Liver (tissue), 9 donors: ENCODE data around the gene PDZD8. TPM values are rescaled to one million over a fixed set of nuclear protein-coding genes. Genes with fewer than 3 reads are reported as not detected.

Experiments
- DNase-seq: peaks from one replicate; pipeline ENCODE4 v3.0.0-alpha.2; 2017; ENCODE audit warnings: low spot score
- H3K27ac ChIP-seq, 2 donors: one replicate each; pipeline ENCODE4 v1.7.0; 2013; ENCODE audit warnings: inconsistent platforms in 2 of 2, low read length in 2 of 2, control low read depth in 1 of 2, low read depth in 1 of 2, mild to moderate bottlenecking in 1 of 2
- H3K27me3 ChIP-seq, 4 donors: one replicate each; pipeline versions ENCODE4 v1.6.1 to v1.7.0; 2013; ENCODE audit warnings: low read length in 3 of 4, inconsistent platforms in 1 of 4, mild to moderate bottlenecking in 1 of 4, moderate library complexity in 1 of 4; ENCODE audit not compliant: control insufficient read depth in 4 of 4, insufficient read depth in 4 of 4
- H3K36me3 ChIP-seq, 4 donors: one replicate each; pipeline versions ENCODE4 v1.6.1 to v1.7.0; 2013; ENCODE audit warnings: low read length in 3 of 4, mild to moderate bottlenecking in 3 of 4, low read depth in 1 of 4, moderate library complexity in 1 of 4; ENCODE audit not compliant: control insufficient read depth in 4 of 4, insufficient read depth in 3 of 4
- H3K4me1 ChIP-seq, 4 donors: one replicate each; pipeline versions ENCODE4 v1.6.1 to v1.7.0; 2013; ENCODE audit warnings: low read length in 3 of 4, mild to moderate bottlenecking in 3 of 4, moderate library complexity in 1 of 4; ENCODE audit not compliant: control insufficient read depth in 4 of 4, insufficient read depth in 4 of 4
- H3K4me3 ChIP-seq, 3 donors: one replicate each; pipeline versions ENCODE4 v1.6.1 to v1.7.0; 2013; ENCODE audit warnings: low read length in 3 of 3, control low read depth in 1 of 3, low read depth in 1 of 3, mild to moderate bottlenecking in 1 of 3
- H3K9ac ChIP-seq, 2 donors: one replicate each; pipeline ENCODE4 v1.7.0; 2013; ENCODE audit warnings: low read length in 2 of 2, mild to moderate bottlenecking in 2 of 2, moderate library complexity in 2 of 2, control low read depth in 1 of 2, low read depth in 1 of 2
- H3K9me3 ChIP-seq, 4 donors: one replicate each; pipeline versions ENCODE4 v1.6.1 to v1.7.0; 2013; ENCODE audit warnings: low read length in 3 of 4; ENCODE audit not compliant: control insufficient read depth in 4 of 4
- ATF3 ChIP-seq: IDR thresholded peaks from 2 replicates; pipeline ENCODE4 v1.6.1; 2016; ENCODE audit warnings: antibody characterized with exemption
- CTCF ChIP-seq: fragments of 150-350 bp; IDR thresholded peaks from 2 replicates; pipeline ENCODE4 v1.5.1; 2017; ENCODE audit warnings: improper control_type of control experiment, low read depth, low read length; ENCODE audit not compliant: missing input control
- EGR1 ChIP-seq, 2 donors: IDR thresholded peaks; 2 replicates each; pipeline ENCODE4 v1.6.1; 2016 to 2018; ENCODE audit warnings: antibody characterized with exemption in 2 of 2, low read depth in 2 of 2
- FOXA1 ChIP-seq: IDR thresholded peaks from 2 replicates; pipeline ENCODE4 v1.6.1; 2016; ENCODE audit warnings: antibody characterized with exemption
- HNF4A ChIP-seq, 2 donors: conservative IDR thresholded peaks; 2 replicates each; pipeline ENCODE4 v1.6.1; 2016; ENCODE audit warnings: antibody characterized with exemption in 2 of 2, mild to moderate bottlenecking in 2 of 2
- HNF4G ChIP-seq: IDR thresholded peaks from 2 replicates; pipeline ENCODE4 v1.6.1; 2016; ENCODE audit warnings: antibody characterized with exemption
- JUND ChIP-seq, 2 donors: IDR thresholded peaks; 2 replicates each; pipeline ENCODE4 v1.6.1; 2016; ENCODE audit warnings: antibody characterized with exemption in 2 of 2
- MAX ChIP-seq: IDR thresholded peaks from 2 replicates; pipeline ENCODE4 v1.6.1; 2016; ENCODE audit warnings: antibody characterized with exemption
- NR2F2 ChIP-seq: IDR thresholded peaks from 2 replicates; pipeline ENCODE4 v1.6.1; 2016; ENCODE audit warnings: antibody characterized with exemption
- REST ChIP-seq: IDR thresholded peaks from 2 replicates; pipeline ENCODE4 v1.6.1; 2016; ENCODE audit warnings: antibody characterized with exemption, mild to moderate bottlenecking
- RXRA ChIP-seq, 2 donors: IDR thresholded peaks; 2 replicates each; pipeline ENCODE4 v1.6.1; 2017 to 2018; ENCODE audit warnings: antibody characterized with exemption in 2 of 2, mild to moderate bottlenecking in 1 of 2
- SP1 ChIP-seq: IDR thresholded peaks from 2 replicates; pipeline ENCODE4 v1.6.1; 2018; ENCODE audit warnings: antibody characterized with exemption, mild to moderate bottlenecking
- TAF1 ChIP-seq: conservative IDR thresholded peaks from 2 replicates; pipeline ENCODE4 v1.6.1; 2016; ENCODE audit warnings: antibody characterized with exemption, mild to moderate bottlenecking
- YY1 ChIP-seq: IDR thresholded peaks from 2 replicates; pipeline ENCODE4 v1.6.1; 2016; ENCODE audit warnings: antibody characterized with exemption, mild to moderate bottlenecking
- ZBTB33 ChIP-seq: IDR thresholded peaks from 2 replicates; pipeline ENCODE4 v1.6.1; 2016; ENCODE audit warnings: antibody characterized with exemption
- WGBS: extraction: QIAGEN DNeasy Blood & Tissue Kit; methylation state at CpG from one replicate; pipeline ENCODE4 v1.1.7; 2013; 5-methylcytosine and 5-hydroxymethylcytosine counted together
- polyA plus RNA-seq, 2 donors: library from polyadenylated mRNA; stranded (reverse) in 1 of 2; unstranded in 1 of 2; fragments of 200-250 nt in 1 of 2; fragments of >200 nt in 1 of 2; fragmentation: Nextera tagmentation in 1 of 2; extraction: Ambion mirVana in 1 of 2; gene quantifications; one replicate each; pipeline versions ENCODE4 v1.2.1 to v1.2.3, GENCODE V29; 2013 to 2015
- total RNA-seq, 2 donors: library from RNA; depleted of rRNA; stranded (reverse); fragments of >200 nt; gene quantifications; one replicate each; pipeline ENCODE4 v1.2.3, GENCODE V29; 2014
- donor health status: healthy.
- donor health status: healthy.
- donor health status: healthy.
- donor health status: healthy.
- donor health status: healthy.

PDZD8 gene
- total and polyA plus RNA-seq, 4 donors: 9.3 to 38.9 (median 15.1) TPM

- no peaks in the 10 kb centered on the region for H3K36me3 ChIP-seq
- H3K9ac ChIP-seq: no peak overlapping the region
- 95% methylated on average over 4 of the region's 4 CpGs for WGBS
- no peaks in the 10 kb centered on the region for H3K9me3 ChIP-seq
- TF ChIP-seq YY1 (no peak), FOXA1 (no peak), MAX (no peak), REST (no peak), EGR1 (IDR thresholded peaks at IDR 0.05; ENCODE audit: low read depth in 2 of 2) (no peak), RXRA (IDR thresholded peaks at IDR 0.05) (no peak), HNF4G (no peak), ZBTB33 (no peak), ATF3 (no peak), JUND (IDR thresholded peaks at IDR 0.05) (no peak), SP1 (no peak), TAF1 (no peak)
- no peak for DNase-seq
- H3K4me1 ChIP-seq: no peaks in the 10 kb centered on the region
- no peak overlapping the region for H3K4me3 ChIP-seq
- H3K27ac ChIP-seq: no peak overlapping the region
- no peaks in the 10 kb centered on the region for H3K27me3 ChIP-seq
Observed at GRCh38 chr10:117268258-117268657, 107.0 kb downstream of the PDZD8 start.

GRCh38 chr10:117266812-117267211 is 108.4 kb downstream of the PDZD8 start:
- no peak for DNase-seq
- Histone ChIP-seq H3K9ac (no peak overlapping the region), H3K27me3 (no peaks in the 10 kb centered on the region), H3K27ac (no peak overlapping the region), H3K36me3 (no peaks in the 10 kb centered on the region), H3K4me3 (no peak overlapping the region), H3K9me3 (no peaks in the 10 kb centered on the region), H3K4me1 (no peaks in the 10 kb centered on the region)
- WGBS: 89% methylated on average over 2 of the region's 2 CpGs
- no peak for TF ChIP-seq EGR1 (IDR thresholded peaks at IDR 0.05; ENCODE audit: low read depth in 2 of 2)
- TF ChIP-seq HNF4G: no peak

GRCh38 chr10:117266400-117266799 is 108.8 kb downstream of the PDZD8 start:
- Histone ChIP-seq H3K9ac (no peak overlapping the region), H3K36me3 (no peaks in the 10 kb centered on the region), H3K4me1 (no peaks in the 10 kb centered on the region), H3K4me3 (no peak overlapping the region), H3K9me3 (no peaks in the 10 kb centered on the region), H3K27me3 (no peaks in the 10 kb centered on the region), H3K27ac (no peak overlapping the region)
- DNase-seq: no peak
- 85% methylated on average over 9 of the region's 9 CpGs for WGBS
- TF ChIP-seq FOXA1: no peak
- TF ChIP-seq HNF4A (conservative IDR thresholded peaks at IDR 0.05): no peak
- no peak for TF ChIP-seq YY1
- TF ChIP-seq TAF1: no peak
- no peak for TF ChIP-seq EGR1 (IDR thresholded peaks at IDR 0.05; ENCODE audit: low read depth in 2 of 2)
- no peak for TF ChIP-seq HNF4G
- TF ChIP-seq MAX: no peak
- TF ChIP-seq REST: no peak
- no peak for TF ChIP-seq NR2F2
- no peak for TF ChIP-seq ATF3
- TF ChIP-seq CTCF: no peak
- no peak for TF ChIP-seq RXRA (IDR thresholded peaks at IDR 0.05)
